ENCODE measurements around the gene FBXO48.

DNA sequence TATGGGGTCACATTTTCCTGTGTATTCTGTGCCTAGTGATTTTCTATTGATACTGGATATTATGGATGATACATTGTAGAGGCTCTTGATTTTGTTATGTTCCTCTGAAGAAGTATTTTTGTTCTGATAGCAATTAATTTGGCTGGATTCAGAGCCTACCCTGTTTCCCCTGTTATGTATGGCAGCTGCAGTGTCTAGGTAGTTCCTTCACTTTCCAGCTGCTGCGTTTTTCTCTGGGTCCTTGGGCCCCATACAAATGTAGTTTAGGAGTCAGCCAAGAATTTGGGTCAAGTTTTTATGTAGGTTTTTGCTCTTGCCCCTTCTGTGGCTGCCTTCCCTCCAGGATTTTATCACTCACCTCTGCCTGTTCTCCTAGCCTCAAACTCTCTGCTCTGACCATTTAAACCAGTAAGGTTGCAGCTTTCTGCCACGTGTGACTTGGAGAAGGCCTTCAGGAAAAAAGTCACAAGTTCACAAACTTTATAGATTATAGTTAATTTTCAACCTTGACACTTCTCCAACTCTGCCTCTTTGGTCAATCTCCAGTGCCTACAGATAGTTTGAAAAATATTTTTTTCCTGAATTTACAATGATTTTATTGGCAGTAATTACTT is 47.3 kb upstream of the FBXO48 start:
- TF ChIP-seq POLR2A (IDR thresholded peaks at IDR 0.05), result no peak
- TF ChIP-seq, protein P1, sequence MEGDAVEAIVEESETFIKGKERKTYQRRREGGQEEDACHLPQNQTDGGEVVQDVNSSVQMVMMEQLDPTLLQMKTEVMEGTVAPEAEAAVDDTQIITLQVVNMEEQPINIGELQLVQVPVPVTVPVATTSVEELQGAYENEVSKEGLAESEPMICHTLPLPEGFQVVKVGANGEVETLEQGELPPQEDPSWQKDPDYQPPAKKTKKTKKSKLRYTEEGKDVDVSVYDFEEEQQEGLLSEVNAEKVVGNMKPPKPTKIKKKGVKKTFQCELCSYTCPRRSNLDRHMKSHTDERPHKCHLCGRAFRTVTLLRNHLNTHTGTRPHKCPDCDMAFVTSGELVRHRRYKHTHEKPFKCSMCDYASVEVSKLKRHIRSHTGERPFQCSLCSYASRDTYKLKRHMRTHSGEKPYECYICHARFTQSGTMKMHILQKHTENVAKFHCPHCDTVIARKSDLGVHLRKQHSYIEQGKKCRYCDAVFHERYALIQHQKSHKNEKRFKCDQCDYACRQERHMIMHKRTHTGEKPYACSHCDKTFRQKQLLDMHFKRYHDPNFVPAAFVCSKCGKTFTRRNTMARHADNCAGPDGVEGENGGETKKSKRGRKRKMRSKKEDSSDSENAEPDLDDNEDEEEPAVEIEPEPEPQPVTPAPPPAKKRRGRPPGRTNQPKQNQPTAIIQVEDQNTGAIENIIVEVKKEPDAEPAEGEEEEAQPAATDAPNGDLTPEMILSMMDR (IDR thresholded peaks at IDR 0.05), result no peak
